HG03575 (cell line): ENCODE data around the gene ZNF333.

Experiments used
- ATAC-seq: cut with Tn5 transposase; IDR thresholded peaks from one replicate; pipeline ENCODE4 v1.9.1; 2021; ENCODE audit not compliant: unreplicated experiment, insufficient number of reproducible peaks, low FRiP score; ENCODE audit errors: extremely low read depth

Gene ZNF333

DNA sequence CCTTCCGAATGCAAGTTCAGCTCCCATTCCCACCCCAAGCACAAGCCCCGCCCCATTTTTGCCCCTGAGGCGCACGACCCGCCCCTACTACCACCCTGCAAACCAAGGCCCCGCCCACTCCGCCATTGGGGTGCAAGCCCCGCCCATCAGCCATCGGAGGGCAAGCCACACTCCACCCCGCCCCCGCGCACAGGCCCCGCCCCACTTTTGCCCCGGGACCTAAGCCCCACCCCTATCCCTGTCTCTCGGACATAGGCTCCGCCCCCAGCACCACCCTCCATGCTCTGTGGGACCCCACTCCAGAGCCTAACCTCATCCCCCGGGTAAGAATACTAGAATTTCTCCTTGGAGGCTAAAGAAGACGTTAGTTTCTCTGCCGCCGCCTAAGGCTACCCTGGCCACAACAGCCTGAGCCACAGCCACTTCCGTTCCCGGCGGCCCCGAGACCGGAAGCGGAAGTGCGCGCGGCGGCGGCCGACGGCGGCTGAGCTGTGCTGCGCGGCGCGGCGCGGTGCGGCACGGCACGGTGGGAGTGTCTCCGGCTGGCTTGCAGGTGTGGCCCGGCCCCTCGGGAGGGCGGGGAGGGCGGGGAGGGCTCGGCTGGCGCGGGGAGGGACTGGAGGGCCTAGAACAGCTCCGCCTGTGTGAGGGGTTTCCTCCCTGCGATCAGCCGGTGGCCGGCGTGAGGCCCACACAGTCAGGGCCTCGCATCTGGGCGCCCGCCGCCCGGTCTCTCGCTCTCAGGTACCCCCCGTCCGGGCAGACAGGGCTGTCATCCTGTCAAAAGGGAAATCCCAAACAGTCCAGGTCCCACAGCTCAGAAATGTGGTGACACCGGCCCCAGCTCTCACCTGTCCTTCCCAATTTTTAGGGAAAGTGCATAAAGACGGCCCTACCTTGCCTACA, at the start of gene ZNF333:
ZNF333 (plus strand) TSS at position 451 of the 906 bp plus-strand sequence. CDS start 3,444 bp downstream, outside the sequence.
- no peak for ATAC-seq

DNA sequence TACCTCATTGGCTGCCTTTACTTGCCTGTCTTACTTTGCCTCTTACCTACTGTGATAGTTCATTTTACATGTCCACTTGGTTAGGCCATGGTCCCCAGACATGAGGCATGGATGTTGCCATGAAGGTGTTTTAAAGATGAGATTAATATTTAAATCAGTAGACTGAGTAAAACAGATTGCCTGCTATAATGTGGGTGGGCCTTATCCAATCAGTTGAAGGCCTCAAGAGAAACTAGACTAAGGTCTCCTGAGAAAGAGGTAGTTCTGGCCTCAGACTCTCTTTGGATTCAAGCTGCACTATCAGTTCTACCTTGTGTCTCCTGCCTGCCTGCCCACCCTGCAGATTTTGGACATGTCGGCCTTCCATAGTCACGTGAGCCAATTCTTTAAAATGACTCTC, 41.3 kb upstream of the ZNF333 start:
- ATAC-seq = no peak

DNA sequence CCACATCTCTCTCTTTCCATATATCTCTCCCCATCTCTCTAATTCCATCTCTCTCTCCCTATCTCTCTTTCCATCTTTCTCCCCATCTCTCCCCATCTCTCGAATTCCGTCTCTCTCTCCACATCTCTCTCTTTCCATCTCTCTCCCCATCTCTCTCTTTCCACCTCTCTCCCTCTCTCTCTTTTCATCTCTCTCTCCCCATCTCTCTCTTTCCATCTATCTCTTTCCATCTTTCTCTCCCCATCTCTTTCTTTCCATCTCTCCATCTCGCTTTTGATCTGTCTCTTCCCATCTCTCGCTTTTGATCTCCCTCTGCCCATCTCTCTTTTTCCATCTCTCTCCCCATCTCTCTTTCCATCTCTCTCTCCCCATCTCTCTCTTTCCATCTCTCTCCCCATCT, 40.8 kb upstream of the ZNF333 start:
- ATAC-seq = no peak

DNA sequence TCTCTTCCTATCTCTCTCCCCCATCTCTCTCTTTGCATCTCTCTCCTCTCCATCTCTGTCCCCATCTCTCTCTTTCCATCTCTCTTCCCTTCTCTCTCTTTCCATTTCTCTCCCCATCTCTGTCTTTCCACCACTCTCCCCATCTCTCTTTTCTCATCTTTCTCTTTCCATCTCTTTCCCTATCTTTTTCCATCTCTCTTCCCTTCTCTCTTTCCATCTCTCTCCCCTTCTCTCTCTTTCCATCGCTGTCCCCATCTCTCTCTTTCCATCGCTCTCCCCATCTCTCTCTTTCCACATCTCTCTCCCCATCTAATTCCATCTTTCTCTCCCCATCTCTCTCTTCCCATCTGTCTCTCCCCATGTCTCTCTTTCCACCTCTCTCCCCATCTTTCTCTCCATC, 39.7 kb upstream of the ZNF333 start:
- no peak for ATAC-seq

DNA sequence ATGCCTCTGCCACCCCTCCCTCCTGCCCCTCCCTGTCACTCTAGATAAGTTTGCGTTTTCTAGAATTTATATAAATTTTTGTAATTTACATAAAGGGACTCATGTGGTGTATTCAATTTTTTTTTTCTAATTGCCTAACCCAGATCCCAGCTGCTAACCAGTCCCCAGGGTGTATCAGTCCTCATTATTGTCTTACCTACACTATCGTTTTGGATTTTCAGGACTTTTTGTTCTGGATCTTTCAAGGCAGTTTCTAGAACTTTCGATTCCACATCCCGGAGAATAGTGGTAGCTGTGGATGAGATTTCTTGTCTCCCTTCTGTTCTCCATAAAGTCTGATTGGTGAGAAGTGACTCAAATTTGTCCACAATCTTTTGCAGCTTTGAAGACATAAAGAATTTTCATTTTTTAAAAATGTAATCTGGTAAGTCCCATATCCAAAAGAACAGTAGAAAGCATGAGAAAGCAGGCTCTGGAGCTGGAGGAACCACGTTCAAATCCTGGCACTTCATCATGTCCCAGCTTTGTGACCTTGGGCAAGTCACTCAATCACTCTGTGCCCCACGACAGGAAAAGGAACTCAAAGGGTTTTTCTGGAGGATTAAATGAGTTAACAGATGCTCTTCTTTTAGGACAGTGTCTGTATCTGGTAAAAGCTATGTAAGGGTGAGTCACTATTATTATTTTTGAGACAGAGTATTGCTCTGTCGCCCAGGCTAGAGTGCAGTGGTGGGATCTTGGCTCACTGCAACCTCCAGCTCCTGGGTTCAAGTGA, 34.9 kb upstream of the ZNF333 start:
- no peak for ATAC-seq

DNA sequence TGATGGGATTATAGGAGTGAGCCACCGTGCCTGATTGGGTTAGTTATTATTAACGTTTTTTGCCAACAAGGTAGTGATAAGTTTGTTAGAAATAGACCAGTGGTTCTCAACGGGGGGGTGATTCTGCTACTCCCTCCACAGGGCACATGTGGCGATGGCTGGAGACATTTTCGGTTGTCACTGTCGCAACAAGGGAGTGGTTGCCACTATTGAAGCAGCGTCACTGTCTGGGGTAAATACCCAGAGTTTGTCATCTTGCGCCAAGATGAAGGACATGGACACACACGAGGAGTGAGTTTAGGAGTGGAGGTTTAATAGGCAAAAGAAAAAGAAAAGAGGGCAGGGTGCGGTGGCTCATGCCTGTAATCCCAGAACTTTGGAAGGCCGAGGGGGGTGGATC, 34.1 kb upstream of the ZNF333 start:
- no peak for ATAC-seq

DNA sequence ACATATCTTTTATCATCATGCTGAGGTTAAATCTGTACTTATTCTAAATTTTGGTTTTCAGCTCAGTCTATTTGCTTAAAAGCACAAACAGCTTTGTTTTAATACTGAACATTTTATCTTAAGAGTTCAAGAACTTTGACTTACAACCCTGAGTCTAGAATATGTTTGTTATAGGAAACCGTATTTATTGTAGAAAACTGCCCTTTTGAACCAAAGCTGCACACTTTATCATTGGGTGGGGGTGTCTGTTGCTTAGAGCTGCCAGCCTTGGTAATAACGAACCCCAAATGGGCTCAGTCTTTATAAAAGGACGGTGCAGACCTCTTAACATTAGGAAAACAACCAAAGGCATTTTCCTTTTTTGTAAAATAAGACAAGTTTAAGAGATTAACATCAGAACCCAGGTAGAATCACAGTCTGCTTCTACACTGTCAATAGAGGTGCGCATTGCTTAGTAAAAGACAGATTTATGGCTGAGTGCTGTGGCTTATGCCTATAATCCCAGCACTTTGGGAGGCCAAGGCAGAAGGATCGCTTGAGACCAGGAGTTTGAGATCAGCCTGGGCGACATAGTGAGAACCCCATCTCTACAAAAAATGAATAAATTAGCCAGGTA, 29.9 kb upstream of the ZNF333 start:
- no peak for ATAC-seq

DNA sequence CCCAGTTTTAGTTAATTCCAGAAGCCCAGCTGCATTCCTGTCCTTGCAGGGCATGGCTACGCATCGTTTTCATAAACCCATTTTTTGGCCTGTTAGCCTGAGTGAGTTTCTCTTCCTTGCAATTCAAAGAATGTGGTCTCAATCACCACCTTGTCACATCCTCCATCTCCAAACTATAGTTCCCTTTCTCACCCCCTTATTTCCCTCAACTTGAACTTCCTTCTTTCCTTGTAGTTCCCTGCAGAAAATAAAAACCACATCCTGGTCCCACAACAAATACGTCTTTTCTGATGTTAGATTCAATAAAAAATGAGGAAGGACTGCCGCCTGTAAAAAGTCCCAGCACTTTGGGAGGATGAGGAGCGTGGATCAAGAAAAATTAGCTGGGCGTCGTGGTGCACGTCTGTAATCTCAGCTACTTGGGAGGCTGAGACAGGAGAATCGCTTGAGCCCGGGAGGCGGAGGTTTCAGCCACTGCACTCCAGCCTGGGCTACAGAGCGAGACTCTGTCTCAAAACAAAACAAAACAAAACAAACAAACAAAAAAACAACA, 28.4 kb upstream of the ZNF333 start:
- ATAC-seq = no peak

DNA sequence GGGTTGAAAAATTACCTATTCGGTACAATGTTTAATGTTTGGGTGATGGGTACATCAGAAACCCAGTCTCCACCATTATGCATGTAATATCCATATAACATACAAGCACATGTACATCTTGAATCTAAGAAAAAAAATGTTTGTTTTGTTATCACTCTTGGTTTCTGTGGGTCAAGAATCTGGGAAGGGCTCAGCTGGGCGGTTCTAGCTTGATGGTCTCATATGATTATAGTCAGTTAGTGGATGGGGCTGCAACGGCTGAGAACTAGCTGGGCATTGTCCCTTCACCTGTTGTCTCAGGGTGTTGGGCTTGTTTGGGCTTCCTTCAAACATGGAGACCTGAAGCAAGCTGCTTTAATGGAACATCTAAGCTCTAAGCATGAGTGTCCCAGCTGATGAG, 19.9 kb upstream of the ZNF333 start:
- no peak for ATAC-seq

DNA sequence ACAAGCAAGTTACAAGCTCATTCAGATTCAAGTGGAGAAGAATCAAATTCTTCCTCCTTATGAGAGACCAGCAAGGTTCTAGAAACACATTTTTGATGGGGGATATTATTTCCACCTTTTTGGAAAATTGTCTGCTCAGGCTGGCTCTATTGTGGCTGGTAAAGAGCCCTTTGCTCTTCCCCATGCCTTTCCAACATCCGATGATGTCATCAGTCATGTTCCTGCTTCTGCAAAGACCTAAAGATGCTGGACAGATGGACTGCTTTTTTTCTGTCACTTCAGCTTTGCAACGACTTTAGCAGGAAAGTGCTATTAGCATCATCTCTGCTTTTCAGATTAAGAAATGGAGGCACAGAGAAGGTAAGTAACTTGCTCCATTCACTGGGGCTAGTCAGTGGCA, 19.4 kb upstream of the ZNF333 start:
- ATAC-seq = no peak

DNA sequence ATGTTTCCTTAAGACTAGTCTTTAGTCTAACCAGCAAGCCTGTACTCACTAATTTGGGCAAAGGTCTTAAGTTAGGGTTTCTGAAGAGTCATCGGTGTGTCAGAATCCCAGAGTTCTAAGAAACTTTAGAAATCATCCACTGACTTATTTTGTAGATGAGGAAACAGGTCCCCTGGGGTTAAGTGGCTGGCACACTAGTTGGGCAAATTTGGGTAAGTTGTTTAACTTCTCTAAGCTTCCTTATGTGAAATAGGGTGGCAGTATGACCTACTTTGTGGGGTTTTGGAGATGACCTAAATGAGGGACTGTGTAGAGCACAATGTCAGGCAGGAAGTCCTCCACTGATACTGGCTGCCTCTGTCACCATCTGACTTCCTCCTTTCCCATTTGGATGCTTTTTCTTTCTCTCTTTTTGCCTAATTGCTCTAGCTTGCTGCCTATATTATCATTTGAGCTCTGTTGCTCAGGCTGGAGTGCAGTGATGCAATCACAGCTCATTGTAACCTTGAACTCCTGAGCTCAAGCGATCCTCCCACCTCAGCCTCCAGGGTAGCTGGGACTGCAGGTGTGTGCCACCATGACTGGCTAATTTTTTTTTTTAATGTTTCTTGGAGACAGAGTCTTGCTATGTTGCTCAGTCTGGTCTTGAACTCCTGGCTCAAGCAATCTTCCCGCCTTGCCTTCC, 17.5 kb upstream of the ZNF333 start:
- no peak for ATAC-seq

DNA sequence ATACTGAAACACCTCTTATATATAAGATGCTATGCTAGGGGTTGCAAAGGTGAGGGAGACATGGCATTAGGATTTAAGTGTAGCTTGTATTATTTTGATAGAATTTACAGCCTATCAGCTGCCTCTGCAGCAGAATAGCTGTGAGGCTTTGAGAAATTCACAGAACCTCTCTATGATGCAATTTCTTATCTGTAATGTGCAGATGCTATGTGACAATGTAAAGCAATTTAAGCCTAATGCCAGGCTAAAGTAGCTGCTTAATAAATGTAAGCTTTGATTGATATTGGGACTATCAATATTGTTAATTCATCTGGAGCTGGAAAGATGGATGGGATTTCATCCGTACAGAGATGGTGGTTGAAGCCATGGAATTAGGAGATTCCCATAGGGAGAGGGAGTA, 16.8 kb upstream of the ZNF333 start:
- no peak for ATAC-seq

DNA sequence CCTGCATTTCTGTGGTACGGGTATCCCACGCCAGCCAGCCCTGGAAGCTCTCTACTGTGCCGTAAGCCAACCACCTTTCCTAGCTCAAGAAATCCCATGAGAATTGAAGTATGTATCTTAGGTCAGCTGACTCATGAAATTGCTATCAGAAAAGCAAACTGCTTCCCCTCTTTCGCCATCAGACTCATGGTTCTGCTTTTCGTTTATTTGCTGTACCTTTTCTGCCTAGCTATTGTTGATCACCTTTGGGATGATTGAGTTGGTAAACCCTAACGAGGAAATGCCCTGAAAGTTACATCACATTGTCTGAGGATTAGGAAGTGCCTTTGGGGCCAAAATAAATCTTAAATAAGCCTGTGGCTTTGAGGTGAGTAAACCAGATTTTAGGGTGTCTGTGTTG, 15.1 kb upstream of the ZNF333 start, which contains the start of gene ADGRE3:
ADGRE3 (minus strand) TSS at position 81 of the 400 bp plus-strand sequence; CDS start at position 7, 74 bp downstream.
- no peak for ATAC-seq

DNA sequence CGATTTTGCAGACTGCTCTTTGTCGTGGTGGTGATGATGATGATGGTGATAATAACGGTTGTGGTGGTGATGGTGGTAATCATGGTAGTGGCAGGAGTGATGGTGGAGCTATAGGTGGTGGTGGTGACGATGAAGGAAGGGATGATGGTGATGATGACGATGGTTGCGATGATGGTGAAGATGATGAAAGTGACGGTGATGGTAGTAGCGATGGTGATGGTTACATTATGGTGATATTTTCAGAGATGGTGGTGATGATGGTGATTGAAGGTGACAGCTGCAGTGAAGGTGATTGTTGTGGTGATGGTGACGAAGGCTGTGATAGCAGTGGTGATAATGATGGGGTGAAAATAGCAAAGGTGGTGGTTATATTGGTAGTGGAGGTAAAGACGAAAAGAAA, 13.1 kb upstream of the ZNF333 start:
- no peak for ATAC-seq

DNA sequence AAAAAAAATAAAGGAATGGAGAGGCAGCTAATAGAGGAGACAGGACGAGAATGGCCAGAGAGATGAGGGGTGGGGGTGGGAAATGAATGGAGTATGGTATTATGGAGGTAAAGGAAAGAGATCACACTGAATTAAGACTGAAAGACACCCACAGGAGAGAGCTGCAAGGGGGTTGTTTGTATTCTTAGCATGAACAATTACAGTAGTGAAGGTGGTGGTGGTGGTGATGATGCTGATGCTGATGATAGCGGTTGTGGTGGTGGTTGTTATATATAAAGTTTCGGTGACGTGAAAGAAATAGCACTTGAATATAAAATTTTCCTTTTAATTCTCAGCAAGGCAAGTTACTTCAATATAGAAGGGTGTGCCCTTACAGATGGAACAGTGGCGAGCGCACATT, 12.4 kb upstream of the ZNF333 start:
- ATAC-seq = no peak

DNA sequence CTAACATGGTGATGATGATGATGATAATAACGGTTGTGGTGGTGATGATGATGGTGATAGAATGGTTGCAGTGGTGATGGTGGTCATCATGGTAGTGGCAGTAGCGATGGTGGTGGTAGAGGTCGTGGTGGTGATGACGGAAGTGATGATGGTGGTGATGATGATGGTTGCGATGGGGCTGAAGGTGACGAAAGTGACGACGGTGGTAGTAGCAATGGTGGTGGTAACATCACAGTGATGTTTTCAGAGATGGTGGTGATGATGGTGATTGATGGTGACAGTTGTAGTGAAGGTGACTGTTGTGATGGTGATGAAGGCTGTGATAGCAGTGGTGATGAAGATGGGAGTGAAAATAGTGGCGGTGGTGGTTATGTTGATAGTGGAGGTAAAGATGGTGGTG, 11.6 kb upstream of the ZNF333 start:
- no peak for ATAC-seq

DNA sequence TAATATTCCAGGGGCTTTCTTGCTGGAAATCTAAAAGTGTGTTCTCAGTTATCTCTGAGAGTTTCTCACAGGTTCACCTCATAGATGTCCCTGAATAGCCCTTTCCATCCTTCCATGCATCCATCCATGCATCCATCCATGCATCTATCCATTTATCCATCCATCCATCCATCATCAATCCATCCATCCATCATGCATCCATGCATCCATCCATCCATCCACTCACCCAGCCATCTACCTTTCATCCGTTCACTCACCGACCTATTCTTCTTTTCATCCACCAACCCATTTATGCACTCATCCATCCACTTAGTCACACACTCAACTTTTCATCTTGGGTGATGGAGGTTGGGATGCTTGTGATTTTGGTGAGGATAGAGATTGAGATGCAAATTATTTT, 7.8 kb upstream of the ZNF333 start:
- ATAC-seq = no peak

DNA sequence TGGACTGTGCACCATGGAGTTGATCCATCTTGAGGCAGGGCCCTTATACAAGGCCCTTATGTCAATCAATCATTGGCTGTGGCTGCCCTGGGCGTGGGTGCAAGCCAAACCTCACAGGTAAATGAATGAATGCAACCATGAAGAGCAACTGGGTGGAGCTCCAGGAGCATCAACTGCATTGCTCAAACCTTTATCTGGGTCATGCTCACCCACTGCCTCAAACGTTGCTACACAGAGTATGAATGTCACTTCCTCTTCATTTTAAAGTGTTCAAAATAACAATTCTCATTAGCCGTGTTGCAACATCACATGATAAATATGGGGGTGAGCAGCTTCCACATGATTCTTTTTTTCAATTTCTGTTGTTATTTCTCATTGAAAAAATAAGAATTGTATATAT, 6.4 kb upstream of the ZNF333 start:
- no peak for ATAC-seq

DNA sequence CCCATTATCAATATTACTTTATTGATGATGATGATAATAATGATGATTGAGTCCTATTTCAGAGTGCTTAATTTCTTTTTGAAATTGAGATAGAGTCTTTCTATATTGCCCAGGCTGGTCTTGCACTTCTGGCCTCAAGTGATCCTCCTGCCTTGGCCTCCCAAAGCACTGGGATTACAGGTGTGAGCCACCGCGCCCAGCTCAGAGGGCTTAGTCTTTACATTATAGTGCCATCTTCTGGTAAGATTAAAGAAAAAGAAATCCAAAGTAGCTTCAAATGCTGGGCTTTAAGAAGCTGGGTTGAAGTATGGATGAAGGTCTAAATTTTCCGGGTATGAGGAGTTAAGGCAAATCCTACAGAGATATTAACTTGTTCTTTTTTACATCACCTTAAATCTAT, 3.4 kb upstream of the ZNF333 start:
- ATAC-seq = no peak
